Measurements from ENCODE around the gene EFNA5. TPM values are rescaled to one million over a fixed set of nuclear protein-coding genes. Genes with fewer than 3 reads are reported as not detected.

EFNA5 gene
- polyA plus RNA-seq, 3 donors, result 0.01 TPM; not detected in 2

DNA sequence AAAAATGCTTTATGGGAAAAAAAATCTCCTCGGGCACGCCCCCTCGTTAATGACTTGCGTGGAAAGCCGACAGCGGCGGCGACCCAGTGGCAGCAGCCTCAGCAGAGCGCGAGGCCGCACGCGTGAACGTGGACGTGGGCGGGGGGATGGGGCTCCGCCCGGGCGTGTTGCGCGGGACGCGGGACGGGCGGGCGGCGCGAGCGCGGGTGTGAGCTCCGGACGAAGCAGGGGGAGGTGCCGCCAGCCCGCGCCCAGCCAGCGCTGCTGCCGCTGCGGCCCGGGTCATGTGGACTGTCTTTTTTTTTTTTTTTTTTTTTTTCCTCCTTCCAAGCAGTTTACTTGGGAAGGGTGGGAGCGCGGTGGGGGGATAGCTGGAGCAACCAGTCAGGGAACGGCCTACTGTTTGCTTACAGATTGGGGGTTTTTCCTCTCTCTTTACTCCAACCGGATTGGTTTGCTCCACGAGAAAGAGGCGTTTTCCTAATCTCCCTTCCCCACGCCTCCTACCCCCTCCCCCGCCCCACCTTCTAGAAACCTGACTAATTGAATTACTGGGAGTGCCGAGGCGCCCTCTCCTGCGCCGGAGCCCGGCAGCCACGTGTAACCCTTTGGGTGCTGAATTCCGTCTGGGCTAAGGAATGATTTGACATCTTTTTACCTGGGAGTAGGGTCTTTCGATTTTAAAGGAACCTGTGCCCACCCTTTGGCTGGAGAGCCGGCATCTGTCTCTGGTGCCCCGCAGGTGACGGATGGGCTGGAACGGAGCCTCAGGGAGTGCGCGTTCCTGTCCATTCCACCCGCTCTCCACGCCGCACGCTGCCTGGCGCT, 1.7 kb upstream of the EFNA5 start:
- H4K20me1 ChIP-seq (ENCODE audit: insufficient read depth, low read length), result no peaks in the 10 kb centered on the region
- WGBS (ENCODE audit: insufficient coverage), result under 1% methylated on average over 51 of the region's 66 CpGs
- H3K36me3 ChIP-seq (replicated peaks in 1 of 2; ENCODE audit: control insufficient read depth in 1 of 2, insufficient read depth in 2 of 2, low read length in 2 of 2), result no peaks in the 10 kb centered on the region
- peak overlapping the region in 1 of 3 experiments; percentile 58 for H3K4me3 ChIP-seq (replicated peaks in 1 of 3; ENCODE audit: low read depth in 2 of 3, low read length in 3 of 3)
- TF ChIP-seq, protein P1, sequence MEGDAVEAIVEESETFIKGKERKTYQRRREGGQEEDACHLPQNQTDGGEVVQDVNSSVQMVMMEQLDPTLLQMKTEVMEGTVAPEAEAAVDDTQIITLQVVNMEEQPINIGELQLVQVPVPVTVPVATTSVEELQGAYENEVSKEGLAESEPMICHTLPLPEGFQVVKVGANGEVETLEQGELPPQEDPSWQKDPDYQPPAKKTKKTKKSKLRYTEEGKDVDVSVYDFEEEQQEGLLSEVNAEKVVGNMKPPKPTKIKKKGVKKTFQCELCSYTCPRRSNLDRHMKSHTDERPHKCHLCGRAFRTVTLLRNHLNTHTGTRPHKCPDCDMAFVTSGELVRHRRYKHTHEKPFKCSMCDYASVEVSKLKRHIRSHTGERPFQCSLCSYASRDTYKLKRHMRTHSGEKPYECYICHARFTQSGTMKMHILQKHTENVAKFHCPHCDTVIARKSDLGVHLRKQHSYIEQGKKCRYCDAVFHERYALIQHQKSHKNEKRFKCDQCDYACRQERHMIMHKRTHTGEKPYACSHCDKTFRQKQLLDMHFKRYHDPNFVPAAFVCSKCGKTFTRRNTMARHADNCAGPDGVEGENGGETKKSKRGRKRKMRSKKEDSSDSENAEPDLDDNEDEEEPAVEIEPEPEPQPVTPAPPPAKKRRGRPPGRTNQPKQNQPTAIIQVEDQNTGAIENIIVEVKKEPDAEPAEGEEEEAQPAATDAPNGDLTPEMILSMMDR (IDR thresholded peaks at IDR 0.05), result no peak
- intact Hi-C loops (cut with micrococcal nuclease), result no loop called here
- H3K4me3 Mint-ChIP-seq, result peak overlapping the region; percentile 67 to 94
- peaks cover 33% of the 10 kb centered on the region for H3K4me1 Mint-ChIP-seq
- H3K4me2 ChIP-seq (replicated peaks; ENCODE audit: extremely low read depth, low read length, poor library complexity, severe bottlenecking), result peak overlapping the region; percentile 72
- peaks cover 2 to 21% of the 10 kb centered on the region in 2 donors for H3K9me3 ChIP-seq (replicated peaks in 1 of 2; ENCODE audit: control insufficient read depth in 1 of 2, insufficient read depth in 1 of 2, low read length in 2 of 2)
- H3K4me1 ChIP-seq (ENCODE audit: control insufficient read depth in 1 of 2, insufficient read depth in 2 of 2, low read length in 2 of 2), result peaks cover 31 to 37% of the 10 kb centered on the region in 2 donors
- peaks cover 0 to 12% (median 9%) of the 10 kb centered on the region in 7 donors for H3K9me3 Mint-ChIP-seq
- no peak for DNase-seq
- no peak overlapping the region for H3K27ac Mint-ChIP-seq
- no peak overlapping the region for H3K9ac ChIP-seq (ENCODE audit: insufficient read depth, low read length, poor library complexity, severe bottlenecking)
- H3K36me3 Mint-ChIP-seq, result peaks cover 2 to 10% of the 10 kb centered on the region in 2 donors
- H3K27me3 Mint-ChIP-seq (ENCODE audit: low read depth in 3 of 3), result peaks cover 65 to 81% (median 71%) of the 10 kb centered on the region in 3 donors
- no peak overlapping the region for H3K27ac ChIP-seq (ENCODE audit: low read depth in 1 of 2, low read length in 2 of 2)
- H3K27me3 ChIP-seq (ENCODE audit: control insufficient read depth in 2 of 2, insufficient read depth in 2 of 2, low read length in 2 of 2), result peaks cover 46 to 94% of the 10 kb centered on the region in 2 donors
- H3K79me2 ChIP-seq (ENCODE audit: insufficient read depth, low read length), result no peaks in the 10 kb centered on the region
- H2AFZ ChIP-seq (ENCODE audit: insufficient read depth, low read depth, low read length, poor library complexity, severe bottlenecking), result no peak overlapping the region

DNA sequence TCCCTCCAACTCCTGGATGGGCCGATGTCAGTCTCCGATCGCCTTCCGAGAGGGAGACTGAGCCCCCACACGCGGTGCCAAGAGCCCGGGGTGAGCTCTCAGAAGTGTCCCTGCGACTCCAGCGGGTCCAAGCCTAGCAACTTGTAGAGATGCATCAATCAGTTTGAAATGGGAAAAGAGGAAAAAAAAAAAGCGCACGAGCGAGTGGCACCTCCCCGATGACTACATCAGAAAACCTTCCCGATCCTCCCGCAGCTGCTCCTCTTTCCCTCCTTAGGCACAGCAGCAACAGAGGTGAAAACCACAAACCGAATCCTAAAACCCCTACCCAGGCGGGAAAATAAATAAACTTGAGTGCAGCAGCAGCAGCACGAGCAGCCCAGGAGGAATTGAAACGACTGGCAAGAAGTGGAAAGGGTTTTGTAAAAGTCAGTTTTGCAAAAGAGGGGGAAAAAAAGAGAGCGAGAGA, 1.0 kb upstream of the EFNA5 start:
- no peaks in the 10 kb centered on the region for H3K79me2 ChIP-seq (ENCODE audit: insufficient read depth, low read length)
- no peak overlapping the region for H3K27ac ChIP-seq (ENCODE audit: low read depth in 1 of 2, low read length in 2 of 2)
- TF ChIP-seq, protein P1 (IDR thresholded peaks at IDR 0.05), result no peak
- Mint-ChIP-seq H3K4me1 (peaks cover 33% of the 10 kb centered on the region), H3K27me3 (ENCODE audit: low read depth in 3 of 3) (peaks cover 69 to 80% (median 71%) of the 10 kb centered on the region in 3 donors), H3K27ac (no peak overlapping the region), H3K9me3 (peaks cover 0 to 12% (median 9%) of the 10 kb centered on the region in 7 donors), H3K4me3 (peak overlapping the region; percentile 67 to 94), H3K36me3 (peaks cover 2 to 10% of the 10 kb centered on the region in 2 donors)
- peak overlapping the region; percentile 72 for H3K4me2 ChIP-seq (replicated peaks; ENCODE audit: extremely low read depth, low read length, poor library complexity, severe bottlenecking)
- H3K27me3 ChIP-seq (ENCODE audit: control insufficient read depth in 2 of 2, insufficient read depth in 2 of 2, low read length in 2 of 2), result peaks cover 51 to 95% of the 10 kb centered on the region in 2 donors
- no peaks in the 10 kb centered on the region for H3K36me3 ChIP-seq (replicated peaks in 1 of 2; ENCODE audit: control insufficient read depth in 1 of 2, insufficient read depth in 2 of 2, low read length in 2 of 2)
- no peak overlapping the region for H3K9ac ChIP-seq (ENCODE audit: insufficient read depth, low read length, poor library complexity, severe bottlenecking)
- H3K4me1 ChIP-seq (ENCODE audit: control insufficient read depth in 1 of 2, insufficient read depth in 2 of 2, low read length in 2 of 2), result peaks cover 31 to 37% of the 10 kb centered on the region in 2 donors
- no peaks in the 10 kb centered on the region for H4K20me1 ChIP-seq (ENCODE audit: insufficient read depth, low read length)
- H3K9me3 ChIP-seq (replicated peaks in 1 of 2; ENCODE audit: control insufficient read depth in 1 of 2, insufficient read depth in 1 of 2, low read length in 2 of 2), result peaks cover 2 to 21% of the 10 kb centered on the region in 2 donors
- intact Hi-C loops (cut with micrococcal nuclease), result no loop called here
- DNase-seq, result no peak
- peak overlapping the region in 1 of 3 experiments; percentile 58 for H3K4me3 ChIP-seq (replicated peaks in 1 of 3; ENCODE audit: low read depth in 2 of 3, low read length in 3 of 3)
- no peak overlapping the region for H2AFZ ChIP-seq (ENCODE audit: insufficient read depth, low read depth, low read length, poor library complexity, severe bottlenecking)
- 0% methylated on average over 12 of the region's 20 CpGs for WGBS (ENCODE audit: insufficient coverage)

Measured in CD14-positive monocyte (primary cell).